ENCODE measurements around the gene XXYLT1.

XXYLT1 gene

GRCh38 chr3:195133013-195133412 lies 137.9 kb downstream of the XXYLT1 start:
- ChIA-PET CTCF (no interaction called here), POLR2A (no interaction called here)
- no peak for DNase-seq (ENCODE audit: extremely low spot score)
- no peak for TF ChIP-seq LEF1 (IDR thresholded peaks at IDR 0.05; ENCODE audit: borderline replicate concordance)
- TF ChIP-seq L3MBTL2 (conservative IDR thresholded peaks at IDR 0.05), result no peak
- no peak for TF ChIP-seq CTBP1 (IDR thresholded peaks at IDR 0.05; ENCODE audit: borderline replicate concordance)
- TF ChIP-seq NFRKB (IDR thresholded peaks at IDR 0.05), result no peak
- TF ChIP-seq ELF4 (IDR thresholded peaks at IDR 0.05), result no peak
- TF ChIP-seq BHLHE40 (IDR thresholded peaks at IDR 0.05; ENCODE audit: borderline replicate concordance), result no peak
- no peak for TF ChIP-seq ARNT (IDR thresholded peaks at IDR 0.05)

- ChIA-PET POLR2A (no interaction called here), CTCF (no interaction called here)
- TF ChIP-seq CTBP1 (IDR thresholded peaks at IDR 0.05; ENCODE audit: borderline replicate concordance), result no peak
- no peak for DNase-seq (ENCODE audit: extremely low spot score)
Observed at GRCh38 chr3:195131176-195131575, 139.8 kb downstream of the XXYLT1 start.

- POLR2A ChIA-PET, result no interaction called here
- no peak for TF ChIP-seq LEF1 (IDR thresholded peaks at IDR 0.05; ENCODE audit: borderline replicate concordance)
- TF ChIP-seq L3MBTL2 (conservative IDR thresholded peaks at IDR 0.05), result no peak
- TF ChIP-seq ARNT (IDR thresholded peaks at IDR 0.05), result no peak
- no peak for TF ChIP-seq SP1 (IDR thresholded peaks at IDR 0.05)
- no peak for TF ChIP-seq HDGF (IDR thresholded peaks at IDR 0.05; ENCODE audit: borderline replicate concordance)
- TF ChIP-seq TARDBP (IDR thresholded peaks at IDR 0.05), result no peak
- no peak for TF ChIP-seq PKNOX1 (IDR thresholded peaks at IDR 0.05)
- TF ChIP-seq ELF4 (IDR thresholded peaks at IDR 0.05), result no peak
- TF ChIP-seq FOXA1 (IDR thresholded peaks at IDR 0.05), result no peak
- TF ChIP-seq NFRKB (IDR thresholded peaks at IDR 0.05), result no peak
- no peak for TF ChIP-seq BHLHE40 (IDR thresholded peaks at IDR 0.05; ENCODE audit: borderline replicate concordance)
- TF ChIP-seq CTBP1 (IDR thresholded peaks at IDR 0.05; ENCODE audit: borderline replicate concordance), result no peak
- TF ChIP-seq SUZ12 (IDR thresholded peaks at IDR 0.05), result no peak
- no peak for TF ChIP-seq FOXK2 (IDR thresholded peaks at IDR 0.05)
- no peak for TF ChIP-seq FOXM1 (IDR thresholded peaks at IDR 0.05; ENCODE audit: borderline replicate concordance)
- no peak for TF ChIP-seq ZNF384 (IDR thresholded peaks at IDR 0.05)
- DNase-seq (ENCODE audit: extremely low spot score), result no peak
- CTCF ChIA-PET, result no interaction called here
Observed at GRCh38 chr3:195129644-195130492, 141.1 kb downstream of the XXYLT1 start.

GRCh38 chr3:195129072-195129643 lies 141.8 kb downstream of the XXYLT1 start:
- TF ChIP-seq ARNT (IDR thresholded peaks at IDR 0.05) (no peak), L3MBTL2 (conservative IDR thresholded peaks at IDR 0.05) (no peak), SUZ12 (IDR thresholded peaks at IDR 0.05) (no peak), FOXM1 (IDR thresholded peaks at IDR 0.05; ENCODE audit: borderline replicate concordance) (no peak), ZNF384 (IDR thresholded peaks at IDR 0.05) (no peak), ELF4 (IDR thresholded peaks at IDR 0.05) (no peak), HDGF (IDR thresholded peaks at IDR 0.05; ENCODE audit: borderline replicate concordance) (no peak), BHLHE40 (IDR thresholded peaks at IDR 0.05; ENCODE audit: borderline replicate concordance) (no peak), FOXK2 (IDR thresholded peaks at IDR 0.05) (no peak), NFRKB (IDR thresholded peaks at IDR 0.05) (no peak), CTBP1 (IDR thresholded peaks at IDR 0.05; ENCODE audit: borderline replicate concordance) (no peak)
- ChIA-PET POLR2A (no interaction called here), CTCF (no interaction called here)
- no peak for DNase-seq (ENCODE audit: extremely low spot score)

GRCh38 chr3:195128255-195129071 lies 142.5 kb downstream of the XXYLT1 start:
- ChIA-PET POLR2A (no interaction called here), CTCF (no interaction called here)
- DNase-seq (ENCODE audit: extremely low spot score), result no peak
- TF ChIP-seq NFRKB (IDR thresholded peaks at IDR 0.05), result no peak
- no peak for TF ChIP-seq FOXK2 (IDR thresholded peaks at IDR 0.05)
- TF ChIP-seq PKNOX1 (IDR thresholded peaks at IDR 0.05), result no peak
- no peak for TF ChIP-seq FOXM1 (IDR thresholded peaks at IDR 0.05; ENCODE audit: borderline replicate concordance)
- no peak for TF ChIP-seq L3MBTL2 (conservative IDR thresholded peaks at IDR 0.05)
- no peak for TF ChIP-seq CTBP1 (IDR thresholded peaks at IDR 0.05; ENCODE audit: borderline replicate concordance)
- TF ChIP-seq ZNF384 (IDR thresholded peaks at IDR 0.05), result no peak
- TF ChIP-seq HDGF (IDR thresholded peaks at IDR 0.05; ENCODE audit: borderline replicate concordance), result no peak
- TF ChIP-seq TARDBP (IDR thresholded peaks at IDR 0.05), result no peak
- TF ChIP-seq SUZ12 (IDR thresholded peaks at IDR 0.05), result no peak
- TF ChIP-seq FOXA1 (IDR thresholded peaks at IDR 0.05), result no peak
- TF ChIP-seq SP1 (IDR thresholded peaks at IDR 0.05), result no peak
- no peak for TF ChIP-seq ARNT (IDR thresholded peaks at IDR 0.05)
- no peak for TF ChIP-seq LEF1 (IDR thresholded peaks at IDR 0.05; ENCODE audit: borderline replicate concordance)
- no peak for TF ChIP-seq ELF4 (IDR thresholded peaks at IDR 0.05)
- no peak for TF ChIP-seq BHLHE40 (IDR thresholded peaks at IDR 0.05; ENCODE audit: borderline replicate concordance)

GRCh38 chr3:195126056-195126605 lies 144.8 kb downstream of the XXYLT1 start:
- POLR2A ChIA-PET, result no interaction called here

More at GRCh38 chr3:195126056-195126605, 144.8 kb downstream of the XXYLT1 start:
- TF ChIP-seq ZNF384 (IDR thresholded peaks at IDR 0.05) (no peak), TARDBP (IDR thresholded peaks at IDR 0.05) (no peak), SP1 (IDR thresholded peaks at IDR 0.05) (no peak), FOXM1 (IDR thresholded peaks at IDR 0.05; ENCODE audit: borderline replicate concordance) (no peak), ELF4 (IDR thresholded peaks at IDR 0.05) (no peak), LEF1 (IDR thresholded peaks at IDR 0.05; ENCODE audit: borderline replicate concordance) (no peak), FOXK2 (IDR thresholded peaks at IDR 0.05) (no peak), SUZ12 (IDR thresholded peaks at IDR 0.05) (no peak), HDGF (IDR thresholded peaks at IDR 0.05; ENCODE audit: borderline replicate concordance) (no peak), FOXA1 (IDR thresholded peaks at IDR 0.05) (no peak), PKNOX1 (IDR thresholded peaks at IDR 0.05) (no peak), NFRKB (IDR thresholded peaks at IDR 0.05) (no peak), ARNT (IDR thresholded peaks at IDR 0.05) (no peak), L3MBTL2 (conservative IDR thresholded peaks at IDR 0.05) (no peak), CTBP1 (IDR thresholded peaks at IDR 0.05; ENCODE audit: borderline replicate concordance) (no peak), BHLHE40 (IDR thresholded peaks at IDR 0.05; ENCODE audit: borderline replicate concordance) (no peak)
- DNase-seq (ENCODE audit: extremely low spot score), result no peak
- CTCF ChIA-PET, result no interaction called here

Data from HEK293T (cell line).